GM12865 (cell line): ENCODE results near the gene PROX1.

Experiments
- DNase-seq: peaks from one replicate; pipeline ENCODE4 v3.0.0; 2010; ENCODE audit warnings: low read depth
- H3K4me3 ChIP-seq: 2 replicates; pipeline ENCODE4 v1.5.1; 2011; ENCODE audit warnings: mild to moderate bottlenecking, low read depth, low read length, control low read depth
- CTCF ChIP-seq: IDR thresholded peaks from 2 replicates; pipeline ENCODE4 v1.5.1; 2011; ENCODE audit warnings: low read length, control low read depth, low read depth, inconsistent platforms; ENCODE audit not compliant: insufficient read depth; ENCODE audit errors: missing control alignments

Gene PROX1

GRCh38 chr1:213998785-213999184, 11.0 kb downstream of the PROX1 start:
- TF ChIP-seq CTCF = no peak
- no peak for DNase-seq
- H3K4me3 ChIP-seq = no peak overlapping the region

- DNase-seq = no peak
- no peak overlapping the region for H3K4me3 ChIP-seq
- no peak for TF ChIP-seq CTCF
Measured at GRCh38 chr1:213999732-214000131, 12.0 kb downstream of the PROX1 start.

GRCh38 chr1:214002060-214002459, 14.3 kb downstream of the PROX1 start:
- no peak overlapping the region for H3K4me3 ChIP-seq
- no peak for DNase-seq
- TF ChIP-seq CTCF = no peak

- no peak overlapping the region for H3K4me3 ChIP-seq
- no peak for TF ChIP-seq CTCF
- DNase-seq = no peak
Measured at GRCh38 chr1:214002472-214002871, 14.7 kb downstream of the PROX1 start.

GRCh38 chr1:214003233-214003632, 15.5 kb downstream of the PROX1 start:
- no peak overlapping the region for H3K4me3 ChIP-seq
- TF ChIP-seq CTCF = no peak
- DNase-seq = no peak

GRCh38 chr1:214004014-214004413, 16.2 kb downstream of the PROX1 start:
- TF ChIP-seq CTCF = no peak
- DNase-seq = no peak
- H3K4me3 ChIP-seq = no peak overlapping the region

- TF ChIP-seq CTCF = no peak
Measured at GRCh38 chr1:214004795-214005194, 17.0 kb downstream of the PROX1 start.

More at GRCh38 chr1:214004795-214005194, 17.0 kb downstream of the PROX1 start:
- no peak for DNase-seq
- no peak overlapping the region for H3K4me3 ChIP-seq
